Stimulated activated CD8-positive, alpha-beta memory T cell treated with anti-CD3 and anti-CD28 coated beads, Interleukin-4, amount 100 ng/mL, for 24 hours (primary cell): ENCODE measurements around the gene TMEM178B.

Source experiments
- DNase-seq: peaks from one replicate; pipeline ENCODE4 v3.0.0-alpha.2; 2020; ENCODE audit warnings: low read depth

TMEM178B gene

DNA sequence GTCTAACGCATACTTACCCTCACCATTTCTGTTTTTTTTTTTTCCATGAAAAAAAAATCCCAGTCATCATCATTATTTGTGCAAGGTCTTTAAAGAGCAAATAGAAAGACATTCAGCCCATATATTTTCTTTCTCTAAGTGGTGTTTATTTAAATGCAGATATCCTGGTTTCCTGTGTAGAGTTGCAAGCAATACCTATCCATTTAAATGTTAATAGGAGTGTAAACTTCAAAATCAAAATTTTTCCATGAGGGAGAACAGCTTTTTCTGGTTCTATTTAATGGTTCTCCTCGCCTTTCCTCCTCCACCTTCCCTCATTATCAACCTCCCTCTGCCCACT lies 357.2 kb downstream of the TMEM178B start:
- DNase-seq, result no peak

DNA sequence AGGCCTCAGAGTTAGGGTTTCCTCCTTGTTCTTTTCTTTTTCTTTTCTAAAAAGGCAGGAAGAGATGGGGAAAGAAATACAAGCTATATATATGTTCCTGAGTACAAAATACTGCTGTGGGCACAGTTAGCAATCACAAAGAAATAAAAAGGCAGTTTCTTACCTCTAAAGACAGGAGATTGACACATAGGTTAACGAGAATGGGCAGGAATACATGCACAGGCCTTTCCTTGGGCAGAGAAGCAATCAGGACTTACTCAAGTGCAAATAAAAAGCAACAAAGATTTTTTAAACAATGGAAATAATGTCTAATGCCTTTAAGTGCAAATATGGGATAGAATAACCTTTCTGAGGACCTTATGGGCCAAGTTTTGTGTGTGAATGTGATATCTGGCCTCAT lies 357.8 kb downstream of the TMEM178B start:
- DNase-seq, result no peak

DNA sequence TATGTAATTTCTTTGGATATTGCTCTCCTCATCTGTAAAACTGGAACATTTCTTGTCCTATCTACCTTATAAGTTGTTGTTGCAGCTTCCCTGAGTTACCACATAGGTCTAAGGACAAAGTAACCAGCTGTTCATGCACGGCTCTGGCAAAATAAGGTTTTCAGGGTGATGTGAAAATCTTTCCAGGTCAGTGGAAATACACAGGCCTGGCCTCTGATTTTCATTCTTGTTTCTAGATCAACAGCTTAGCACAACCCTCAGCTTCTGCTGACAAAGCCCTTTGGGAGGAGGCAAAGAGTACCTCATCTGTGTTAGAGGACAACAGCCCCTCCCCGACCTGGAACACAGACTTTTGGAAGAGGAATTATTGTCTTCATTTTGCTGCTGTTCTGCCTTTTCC lies 359.8 kb downstream of the TMEM178B start:
- DNase-seq, result no peak

DNA sequence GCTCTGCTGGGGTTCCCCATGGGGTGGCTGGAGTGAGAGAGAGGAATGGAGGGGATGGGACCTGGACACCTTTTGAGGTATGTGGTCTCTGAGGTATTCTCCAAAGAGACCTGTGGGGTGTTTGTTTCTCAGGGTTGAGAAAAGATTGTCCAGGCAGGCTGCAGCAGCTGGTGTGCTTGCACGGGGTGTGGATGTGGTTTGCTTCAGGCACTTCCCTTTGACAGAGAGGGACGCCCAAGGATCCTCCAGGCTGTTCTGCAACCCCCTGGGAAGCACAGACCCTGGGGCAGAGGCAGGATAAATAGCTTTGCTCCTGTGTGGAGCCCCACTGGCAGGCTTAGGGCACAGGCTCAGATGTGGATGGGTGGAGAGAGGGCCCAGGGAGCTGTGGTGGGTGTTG lies 362.3 kb downstream of the TMEM178B start:
- DNase-seq, result no peak

DNA sequence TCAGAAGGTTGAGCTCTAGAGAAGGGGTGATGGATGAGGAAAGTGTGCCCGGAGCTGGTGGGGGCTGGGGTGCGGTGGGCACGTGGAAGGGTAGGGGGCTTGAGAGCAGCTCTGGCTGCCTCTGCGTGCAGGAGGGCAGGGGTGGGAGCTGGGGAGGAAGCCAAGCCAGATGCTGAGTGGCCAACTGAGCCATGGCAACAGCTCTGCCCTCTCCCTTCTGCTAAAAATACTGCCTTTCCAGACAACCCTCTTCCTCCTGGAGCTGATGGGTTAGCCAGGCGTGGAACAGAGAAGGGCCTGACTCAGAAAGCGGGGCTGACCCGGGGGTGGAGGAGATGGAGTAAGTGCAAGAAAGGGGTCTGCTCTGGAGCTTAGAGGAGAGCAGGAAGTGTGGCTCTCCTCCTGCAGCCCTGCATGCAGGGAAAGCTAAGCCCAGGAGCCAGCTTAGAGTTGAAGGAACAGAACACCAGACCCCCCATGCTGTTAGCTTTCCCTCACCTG lies 362.8 kb downstream of the TMEM178B start:
- no peak for DNase-seq

DNA sequence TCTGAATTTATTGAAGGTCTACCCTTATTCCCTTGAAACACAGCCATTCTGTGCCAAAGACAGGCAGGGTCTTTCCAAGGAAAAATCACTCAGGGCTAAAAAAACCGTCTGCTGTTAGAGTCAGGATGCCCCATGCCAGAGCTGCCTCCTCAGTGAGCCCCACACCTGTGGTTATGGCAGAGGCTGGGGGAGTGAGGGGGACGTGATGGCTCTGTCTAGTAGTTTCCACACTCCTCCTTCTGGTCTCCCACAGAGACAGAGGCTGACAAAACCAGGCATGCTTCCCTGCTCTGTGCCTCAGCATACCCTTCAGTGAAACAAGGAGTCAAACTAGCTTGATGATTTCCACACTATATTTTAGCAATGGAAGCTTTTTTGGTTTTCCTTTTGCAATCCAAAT lies 365.3 kb downstream of the TMEM178B start:
- DNase-seq, result no peak

DNA sequence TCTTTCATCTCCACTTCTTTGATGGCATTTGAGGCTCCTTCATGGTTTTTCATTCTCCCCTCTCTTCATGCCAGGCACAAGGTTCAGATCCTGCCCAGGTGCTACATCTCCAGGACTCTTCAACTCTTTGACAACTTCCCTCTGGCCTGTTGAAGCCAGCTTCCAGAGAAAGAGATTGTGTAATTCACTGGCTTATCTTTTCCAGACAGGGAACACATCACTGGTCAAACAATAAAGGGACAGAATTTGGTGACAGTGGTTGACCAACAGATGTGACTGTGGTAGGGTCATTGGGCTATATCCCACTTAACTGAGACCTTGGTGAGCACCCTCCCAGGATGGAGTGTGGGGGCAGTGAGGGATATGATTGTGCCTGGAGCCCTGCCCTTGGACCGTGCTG lies 365.9 kb downstream of the TMEM178B start:
- no peak for DNase-seq

DNA sequence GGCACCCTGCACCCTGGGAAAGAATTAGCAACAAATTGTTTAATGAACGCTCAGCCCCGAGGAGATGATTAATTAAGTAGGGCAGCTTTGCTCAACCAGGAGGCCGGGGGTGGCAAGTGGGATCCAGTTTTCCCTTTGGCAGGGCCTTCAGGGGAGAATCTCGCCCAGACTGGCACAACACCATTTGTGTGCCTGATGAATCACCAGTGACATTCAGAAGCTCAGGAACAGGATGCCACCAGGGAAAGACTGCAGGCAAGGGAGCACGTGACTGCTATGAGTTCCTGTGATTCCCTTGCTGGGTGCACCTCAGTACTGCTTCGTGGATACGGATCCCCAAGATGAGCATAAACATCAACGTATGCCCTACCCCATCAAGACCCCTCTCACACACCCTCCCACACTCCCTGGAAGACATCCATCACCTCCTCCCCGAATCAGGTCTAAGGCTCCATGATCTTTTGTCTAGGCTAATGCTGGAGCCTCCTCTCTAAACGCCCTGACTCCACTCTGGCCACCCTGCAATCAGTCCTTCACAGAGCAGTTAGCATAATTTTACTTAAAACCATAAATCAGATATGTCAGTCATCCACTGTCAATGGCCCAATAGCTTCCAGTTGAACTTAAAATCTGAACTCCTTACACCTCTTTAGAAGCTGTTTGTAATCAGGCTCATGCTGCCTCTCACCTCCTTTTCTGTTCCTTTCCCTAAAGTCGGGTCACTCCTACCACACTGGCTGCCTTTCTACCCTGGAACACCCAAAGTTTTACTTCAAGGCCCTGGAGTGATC lies 368.2 kb downstream of the TMEM178B start:
- DNase-seq, result no peak

DNA sequence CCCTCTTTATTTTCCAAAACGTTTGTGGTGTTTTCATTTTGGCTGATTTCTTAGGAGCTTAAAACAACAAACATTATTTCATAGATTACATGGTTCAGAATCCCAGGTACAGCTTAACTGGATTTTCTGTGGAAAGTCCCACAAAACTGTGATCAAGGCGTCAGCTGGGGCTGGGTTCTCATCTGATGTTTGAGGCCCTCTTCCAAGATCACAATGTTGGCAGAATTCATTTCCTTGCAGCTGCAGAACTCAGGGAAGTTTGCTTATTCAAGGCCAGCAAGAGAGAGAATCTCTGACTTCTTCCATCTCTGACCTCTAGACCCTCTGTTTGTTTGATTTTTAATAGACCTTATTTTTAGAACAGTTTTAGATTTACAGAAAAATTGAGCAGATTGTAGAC lies 368.9 kb downstream of the TMEM178B start:
- no peak for DNase-seq

DNA sequence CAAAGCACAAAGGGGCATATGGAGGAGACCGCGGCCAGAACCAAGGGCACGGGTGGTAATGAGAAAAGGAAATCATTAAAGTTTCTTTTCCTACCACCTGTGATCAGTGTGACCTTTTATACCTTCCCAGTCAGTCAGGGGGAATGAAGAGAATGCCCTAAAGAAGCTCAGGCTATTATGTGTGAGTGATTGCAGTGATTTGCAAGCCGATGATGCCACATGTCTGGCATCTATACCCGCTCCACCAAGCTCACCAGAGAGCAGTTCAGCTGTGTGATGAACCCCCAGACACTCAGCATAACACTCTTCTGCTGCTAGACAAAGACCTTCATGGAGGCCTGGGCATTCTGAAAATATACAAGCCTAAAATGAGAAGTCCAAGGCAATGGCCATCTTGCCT lies 371.1 kb downstream of the TMEM178B start:
- DNase-seq, result no peak

DNA sequence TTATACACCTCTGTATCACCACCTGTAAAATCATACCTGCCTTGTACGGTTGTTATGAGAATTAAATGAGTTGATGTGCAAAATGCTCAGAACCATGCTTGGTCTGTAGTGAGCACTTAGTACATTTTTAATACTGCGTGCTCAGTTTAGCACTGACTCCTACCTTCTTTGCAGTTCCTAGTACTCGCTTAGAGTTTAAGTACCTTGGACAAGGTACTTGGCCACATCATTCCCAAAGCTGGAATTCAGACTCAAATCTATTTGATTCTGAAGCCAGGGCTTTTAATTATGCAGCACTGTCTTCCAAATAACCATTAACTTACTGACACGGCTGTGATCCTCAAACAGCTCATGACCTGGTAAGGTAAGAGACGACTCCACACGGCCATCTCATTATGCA lies 377.4 kb downstream of the TMEM178B start:
- no peak for DNase-seq

DNA sequence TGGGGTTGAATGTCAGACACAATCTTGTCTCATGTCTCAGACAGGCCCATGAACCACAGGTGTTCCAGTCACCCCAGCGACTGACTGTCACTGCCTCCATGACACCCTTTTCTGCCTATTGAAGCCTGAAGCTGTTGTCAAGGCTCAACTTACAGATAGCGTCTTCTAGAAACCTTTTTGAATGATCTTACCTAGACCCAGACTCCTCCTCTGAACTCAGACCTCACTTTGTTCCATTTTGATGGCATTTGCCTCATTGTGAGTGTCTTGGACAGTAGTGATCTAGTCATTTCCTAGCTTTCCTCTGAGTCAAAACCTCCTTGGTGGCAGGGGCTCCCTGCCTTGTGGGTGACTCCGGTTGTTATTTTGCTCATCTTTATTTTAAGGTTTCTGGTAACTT lies 379.0 kb downstream of the TMEM178B start:
- no peak for DNase-seq

DNA sequence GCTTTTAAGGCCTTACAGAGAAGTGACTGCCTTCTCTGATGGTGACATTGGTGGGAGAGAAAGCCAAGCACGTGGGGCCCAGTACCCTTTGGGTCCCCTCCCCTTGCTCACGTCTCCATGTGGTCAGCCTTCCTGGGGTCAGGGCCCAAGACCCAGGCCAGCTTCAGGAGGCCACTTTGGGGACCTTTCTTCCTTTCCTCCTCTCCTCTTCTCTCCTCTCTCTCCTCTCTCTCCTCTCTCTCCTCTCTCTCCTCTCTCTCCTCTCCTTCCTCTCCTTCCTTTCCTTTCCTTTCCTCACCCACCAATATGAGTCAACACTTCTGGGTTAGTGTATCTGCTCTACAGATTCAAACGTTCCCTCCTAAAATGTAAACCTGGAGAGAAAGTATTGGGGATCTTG lies 380.5 kb downstream of the TMEM178B start:
- no peak for DNase-seq

DNA sequence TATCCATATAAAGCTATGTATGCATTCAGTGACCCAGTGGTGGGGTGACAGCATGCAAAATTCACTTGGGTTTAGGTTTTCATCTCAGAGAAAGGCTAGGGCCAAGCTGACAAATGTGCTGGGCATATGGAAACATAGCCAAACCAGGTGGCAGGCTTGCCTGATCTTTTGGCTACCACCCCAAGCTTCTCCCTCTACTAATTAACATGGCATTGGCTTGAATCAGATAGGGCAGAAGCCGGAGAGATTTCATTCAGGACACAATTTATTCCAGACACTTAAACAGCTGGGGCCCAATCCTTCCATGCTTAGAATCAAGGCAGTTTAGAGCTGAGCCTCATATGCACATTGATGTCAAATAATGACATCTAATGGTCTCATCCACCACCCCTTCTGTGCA lies 381.9 kb downstream of the TMEM178B start:
- DNase-seq, result no peak

DNA sequence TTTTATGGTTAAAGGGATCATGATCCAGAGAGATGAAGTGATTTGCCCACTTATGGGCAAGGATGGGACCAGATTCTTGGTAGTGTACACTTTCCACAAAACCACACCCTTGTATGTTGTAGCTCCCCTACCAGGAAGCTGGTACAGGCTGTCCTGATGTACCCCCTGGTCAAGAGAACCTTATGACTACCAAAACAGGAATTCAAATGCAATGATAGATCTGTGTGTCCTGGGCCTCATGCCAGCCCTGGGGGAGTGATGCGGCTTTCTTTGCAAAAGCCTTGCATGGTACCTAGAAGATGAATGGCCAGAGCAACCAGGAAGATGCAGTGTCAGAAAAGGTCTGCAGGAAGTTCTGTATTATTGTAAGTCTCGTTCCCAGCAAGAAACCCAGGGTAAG lies 382.4 kb downstream of the TMEM178B start:
- DNase-seq, result no peak

DNA sequence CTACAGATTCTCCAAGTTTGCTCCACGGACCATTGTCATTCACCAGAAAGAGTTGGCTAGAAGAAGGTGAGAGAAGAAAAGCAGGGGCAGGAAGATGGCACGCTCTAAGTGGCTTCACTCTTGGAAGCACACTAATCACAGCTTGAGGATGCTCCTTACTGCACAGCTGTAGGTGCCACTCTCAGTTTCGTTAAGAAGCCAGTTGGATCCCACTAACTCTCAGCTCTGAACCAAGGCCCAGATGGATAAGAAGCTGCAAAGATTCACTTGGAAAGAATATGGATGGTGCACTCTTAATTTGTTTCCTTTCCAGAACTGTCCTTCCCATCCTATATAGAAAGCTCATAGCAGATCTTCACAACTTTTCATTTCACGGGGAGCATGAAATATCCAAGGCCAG lies 382.8 kb downstream of the TMEM178B start:
- DNase-seq, result no peak

DNA sequence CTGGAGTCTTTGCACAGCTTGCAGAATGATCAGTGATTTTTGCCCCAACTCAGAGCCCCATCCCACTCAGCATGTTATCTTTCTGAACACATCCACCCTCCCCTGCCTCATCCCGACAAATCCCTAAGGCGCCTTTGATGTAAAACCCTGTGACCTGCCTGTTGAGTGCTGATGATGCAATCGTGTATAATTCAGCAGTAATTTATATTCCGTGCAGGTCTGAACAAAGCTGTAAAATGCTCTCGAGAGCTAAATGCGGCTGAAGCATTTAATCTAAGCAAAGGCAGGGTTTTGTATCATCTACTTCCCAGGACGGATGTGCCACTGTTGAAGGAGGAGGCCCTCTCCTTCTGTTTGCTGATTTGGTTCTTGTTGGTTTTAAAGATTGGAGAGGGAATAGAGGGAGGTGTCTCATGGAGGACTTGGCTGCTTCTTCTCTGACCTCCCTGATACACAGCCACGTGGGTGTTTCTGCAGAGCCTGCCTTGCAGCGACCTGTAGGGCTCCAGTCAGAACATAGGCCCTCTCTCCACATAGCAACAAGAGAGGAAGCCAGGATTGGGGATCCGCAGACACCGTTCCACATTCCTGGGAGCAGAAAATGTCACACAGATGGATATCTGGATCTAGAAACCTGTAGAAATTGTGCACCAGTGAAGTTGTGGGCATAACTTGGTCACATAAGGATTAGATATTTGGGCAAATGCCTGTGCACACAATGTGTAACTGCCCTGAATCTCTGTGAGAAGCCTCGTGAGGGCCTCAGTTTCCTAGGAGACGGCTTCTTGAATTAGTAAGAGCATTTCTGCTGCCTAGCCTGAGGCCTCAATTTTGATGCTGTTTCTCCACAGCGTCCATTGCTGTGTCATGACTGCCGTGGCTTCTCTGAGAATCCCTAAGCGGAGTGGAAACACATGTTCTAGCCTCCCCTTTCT lies 387.2 kb downstream of the TMEM178B start:
- DNase-seq, result no peak

DNA sequence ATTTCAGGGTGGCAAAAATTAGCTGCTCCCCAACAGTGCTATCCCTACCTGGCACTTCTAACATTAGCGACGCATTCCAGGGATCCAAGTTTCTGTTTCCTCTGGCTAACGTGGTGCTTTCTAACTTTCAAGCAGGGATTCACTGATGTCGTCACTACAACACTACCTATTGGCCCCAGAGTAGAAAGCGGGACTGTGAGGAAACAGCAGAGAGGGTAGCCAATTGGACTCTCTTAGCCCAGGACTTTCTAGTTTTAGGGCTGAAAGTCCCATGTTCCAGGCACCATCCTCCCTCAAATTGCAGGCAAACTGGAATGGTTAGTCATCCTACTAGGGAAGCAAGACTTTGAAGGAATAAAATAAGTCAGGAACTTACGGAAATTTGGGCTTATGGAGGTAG lies 388.1 kb downstream of the TMEM178B start:
- no peak for DNase-seq

DNA sequence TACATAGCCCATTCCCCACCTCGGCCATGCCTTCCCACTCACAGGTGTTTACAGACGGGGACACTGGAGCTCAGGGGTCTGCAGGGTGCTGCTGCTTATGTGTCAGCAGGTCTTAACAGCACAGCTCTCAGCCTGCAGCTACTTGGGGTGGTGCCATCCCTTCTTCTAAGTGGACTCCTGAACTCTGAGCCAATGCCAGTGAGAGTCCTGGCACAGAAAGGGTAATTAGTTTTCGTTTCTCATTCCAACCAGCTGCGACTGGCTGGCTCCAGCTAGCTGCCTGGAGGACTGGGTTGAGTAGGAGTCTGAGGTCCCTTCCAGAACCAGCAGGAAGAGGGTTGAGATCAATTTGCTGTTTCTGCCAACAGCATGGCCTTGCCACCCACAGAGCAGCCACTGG lies 389.1 kb downstream of the TMEM178B start:
- DNase-seq, result no peak

DNA sequence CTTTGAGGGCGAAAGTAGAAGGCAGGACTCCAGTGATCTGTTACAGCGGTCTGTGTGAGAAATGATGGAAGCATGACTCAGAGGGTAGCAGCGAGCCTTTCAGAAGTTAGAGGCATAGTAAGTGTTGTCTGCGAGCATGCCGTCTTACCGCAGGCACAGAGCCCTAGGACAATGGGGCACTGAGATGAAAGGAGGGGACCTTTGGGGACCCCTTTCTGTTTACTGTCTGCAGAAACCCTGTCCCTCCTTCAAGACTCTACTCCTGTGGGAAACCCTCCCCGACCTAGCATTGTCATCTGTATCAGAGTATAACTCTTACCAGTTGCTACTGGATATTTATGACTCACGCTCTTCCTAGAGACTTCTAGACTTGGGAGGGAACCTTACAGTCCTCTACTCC lies 390.1 kb downstream of the TMEM178B start:
- no peak for DNase-seq

DNA sequence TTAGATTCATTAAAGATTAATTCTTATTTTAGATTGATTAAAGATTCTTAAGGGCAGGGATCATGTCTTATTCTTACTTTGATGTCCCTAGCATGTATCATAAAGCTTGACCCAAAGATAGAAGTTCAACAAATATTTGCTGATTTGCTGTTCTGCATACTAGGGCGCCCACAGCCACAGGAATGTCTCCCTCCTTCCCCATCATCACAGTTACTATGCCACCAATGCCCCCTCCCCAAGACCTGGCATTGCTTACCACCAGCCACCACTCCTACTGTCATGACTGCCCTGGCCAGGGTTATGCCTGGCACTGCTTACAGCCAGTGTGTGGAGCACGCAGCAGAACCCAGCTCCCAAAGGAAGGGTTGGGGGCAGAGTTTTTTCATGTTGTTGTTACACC lies 390.7 kb downstream of the TMEM178B start:
- DNase-seq, result no peak

DNA sequence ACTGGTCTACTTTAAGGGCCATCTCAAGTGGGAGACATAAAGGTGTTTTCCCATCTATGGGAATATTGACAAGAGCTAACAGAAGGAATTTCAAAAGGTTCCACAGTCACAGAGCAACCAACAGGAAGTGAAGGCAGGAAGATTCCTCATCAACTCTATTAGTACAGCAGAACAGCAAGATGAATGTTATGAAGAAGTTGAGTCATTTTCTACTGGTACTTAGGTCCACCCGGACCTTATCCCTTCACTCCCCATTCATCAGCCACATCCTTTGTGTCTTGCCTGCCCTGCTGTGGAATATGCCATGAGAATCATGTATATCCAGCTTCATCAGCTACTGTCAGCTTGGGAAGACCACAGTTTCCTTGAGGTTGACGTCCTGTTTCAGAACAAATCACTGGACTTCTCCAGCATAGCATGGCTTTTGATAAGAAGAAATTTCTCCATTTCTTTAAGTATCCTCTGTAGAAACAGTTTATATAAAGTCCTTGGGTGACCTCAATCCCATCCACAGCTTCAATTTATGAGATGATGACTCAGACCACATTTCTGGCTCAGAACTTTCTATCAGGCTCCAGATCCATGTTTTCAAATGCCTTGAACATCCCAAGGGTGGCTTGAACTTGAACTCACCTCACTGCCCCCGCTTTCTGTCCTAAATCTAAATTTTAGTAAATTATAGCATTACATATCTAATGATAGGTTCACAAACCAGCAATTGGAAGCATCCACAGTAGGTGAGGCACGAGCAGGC lies 392.5 kb downstream of the TMEM178B start:
- no peak for DNase-seq

DNA sequence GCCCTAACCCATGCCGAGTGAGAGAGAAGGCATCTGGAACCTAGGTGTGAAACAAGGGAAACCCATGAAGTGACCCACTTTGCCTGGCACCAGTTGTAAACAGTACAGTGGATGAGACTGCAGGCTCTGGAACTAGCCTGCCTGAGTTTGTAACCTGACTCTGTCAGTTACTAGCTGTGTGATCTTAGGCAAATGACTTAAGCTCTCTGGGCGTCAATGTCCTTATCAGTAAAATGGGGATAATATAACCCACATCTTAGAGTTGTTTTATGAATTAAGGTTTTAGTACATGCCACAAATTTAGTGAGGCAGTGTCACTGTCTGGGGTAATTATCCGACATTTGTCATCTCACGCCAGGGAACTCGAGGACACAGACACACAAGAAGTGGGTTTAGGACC lies 394.5 kb downstream of the TMEM178B start:
- DNase-seq, result no peak
